ENCODE data around the gene ZNF385A. TPM values are rescaled to one million over a fixed set of nuclear protein-coding genes. Genes with fewer than 3 reads are reported as not detected.

The ZNF385A gene
- total and polyA plus RNA-seq, 9 of the 15 experiments (the other 6 are each of a cell fraction or from before 2014, with no cell fraction given), result 1.0 to 111 (median 7.7) TPM

- TF ChIP-seq BCLAF1 (IDR thresholded peaks at IDR 0.05; ENCODE audit: borderline replicate concordance in 1 of 2, control insufficient read depth in 1 of 2, low read depth in 2 of 2, low read length in 1 of 2) (no peak), SIRT6 (IDR thresholded peaks at IDR 0.05; ENCODE audit: low read depth, low read length) (no peak), MCM5 (IDR thresholded peaks at IDR 0.05; ENCODE audit: low read depth) (no peak), TAF9B (IDR thresholded peaks at IDR 0.05; ENCODE audit: partially characterized antibody) (no peak), ZC3H11A (IDR thresholded peaks at IDR 0.05; ENCODE audit: low read depth, low read length) (no peak), RFX7 (CRISPR knock-in tag; IDR thresholded peaks at IDR 0.05) (no peak), ZNF830 (CRISPR knock-in tag; IDR thresholded peaks at IDR 0.05) (no peak), HOMEZ (CRISPR knock-in tag; IDR thresholded peaks at IDR 0.05) (no peak), ERF (CRISPR knock-in tag; IDR thresholded peaks at IDR 0.05) (no peak), ZNF324 (CRISPR knock-in tag; IDR thresholded peaks at IDR 0.05) (no peak), MAZ (CRISPR knock-in tag; conservative IDR thresholded peaks at IDR 0.05 in 1 of 2, IDR thresholded peaks at IDR 0.05 in 1 of 2) (peak; percentile 35 to 79; a peak in 2 of 4 replicates), POLR3G (IDR thresholded peaks at IDR 0.05; ENCODE audit: extremely low read depth, insufficient read length, insufficient replicate concordance) (no peak), MYNN (IDR thresholded peaks at IDR 0.05) (no peak), MYNN (CRISPR knock-in tag; IDR thresholded peaks at IDR 0.05) (no peak), FOXO4 (CRISPR knock-in tag; IDR thresholded peaks at IDR 0.05) (no peak), CHCHD3 (CRISPR knock-in tag; IDR thresholded peaks at IDR 0.05) (no peak)
Observed at GRCh38 chr12:54379398-54380201, 4.9 kb downstream of the ZNF385A start (continued).
